COLO668 (cell line): ENCODE measurements around the gene ZNF764.
"Not testable (repeated sequence)": the region's sequence is repeated elsewhere in the genome, so short reads cannot be mapped to it uniquely, and the experiment has no call there.

ENCODE experiments used
- DNase-seq: peaks from one replicate; lab custom pipeline; 2025; ENCODE audit not compliant: unreplicated experiment; lab: John Stamatoyannopoulos, UW

Gene ZNF764

DNA sequence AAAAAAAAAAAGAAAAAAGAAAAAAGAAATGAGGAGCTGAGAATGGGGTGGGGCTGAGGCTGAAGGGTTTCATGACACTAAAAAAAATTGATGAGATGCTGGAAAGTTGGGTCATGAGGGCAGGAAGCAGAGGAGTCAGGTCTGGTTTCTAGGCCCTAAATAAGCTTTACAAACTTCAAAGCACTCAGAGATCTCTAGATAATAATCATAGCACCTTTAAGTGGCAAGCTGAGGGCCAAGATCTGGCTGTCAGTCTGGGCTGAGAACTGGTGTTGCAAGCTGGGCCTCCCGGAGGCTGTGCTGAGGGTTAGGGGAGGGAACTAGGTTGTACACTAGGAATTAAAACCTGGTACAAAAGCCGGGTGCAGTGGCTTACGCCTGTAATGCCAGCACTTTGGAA lies 6.4 kb downstream of the ZNF764 start:
- no peak for DNase-seq

DNA sequence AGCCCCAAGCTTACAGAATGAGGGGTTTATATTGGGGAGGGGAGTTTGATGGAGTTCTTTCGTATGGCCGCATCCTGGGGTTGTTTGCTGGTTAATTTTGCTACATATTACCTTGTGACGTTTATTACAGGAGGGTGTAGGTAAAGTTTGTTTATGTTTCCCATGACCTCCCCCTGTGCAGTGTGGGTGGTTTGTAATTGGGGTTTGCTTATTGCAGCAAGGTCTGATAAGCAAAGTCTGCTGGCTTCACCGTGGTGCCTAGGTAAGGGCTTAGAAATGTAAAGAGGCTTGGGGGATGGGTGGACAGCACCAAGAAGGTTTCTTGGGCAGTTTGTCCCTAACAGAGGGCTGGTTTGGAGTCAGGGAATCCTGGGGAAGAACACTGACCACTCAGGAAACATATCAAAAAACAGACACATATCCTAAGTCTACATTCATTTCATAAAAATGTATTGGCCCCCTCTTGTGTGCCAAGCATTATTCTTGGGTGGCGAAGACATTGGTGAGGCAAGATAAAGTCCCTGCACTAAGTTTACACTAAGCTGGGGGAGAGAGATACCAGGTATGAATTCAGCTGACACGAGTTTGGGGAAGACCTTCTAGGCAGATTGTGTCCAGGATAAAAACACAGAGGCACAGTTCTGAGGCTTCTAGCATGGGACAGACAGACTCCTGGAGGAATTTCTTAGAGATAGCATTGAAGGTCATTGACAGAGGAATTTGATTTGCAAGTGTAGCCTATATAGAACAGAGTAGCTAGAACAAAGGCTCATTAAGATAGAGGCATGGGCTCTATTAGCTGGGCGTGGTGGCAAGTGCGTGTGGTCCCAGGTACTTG lies 9.5 kb downstream of the ZNF764 start:
- no peak for DNase-seq

- DNase-seq = no peak
These were observed 12.1 kb downstream of the ZNF764 start for GRCh38 chr16:30546115-30546514.

GRCh38 chr16:30543067-30543466 lies 15.1 kb downstream of the ZNF764 start:
- no peak for DNase-seq

DNA sequence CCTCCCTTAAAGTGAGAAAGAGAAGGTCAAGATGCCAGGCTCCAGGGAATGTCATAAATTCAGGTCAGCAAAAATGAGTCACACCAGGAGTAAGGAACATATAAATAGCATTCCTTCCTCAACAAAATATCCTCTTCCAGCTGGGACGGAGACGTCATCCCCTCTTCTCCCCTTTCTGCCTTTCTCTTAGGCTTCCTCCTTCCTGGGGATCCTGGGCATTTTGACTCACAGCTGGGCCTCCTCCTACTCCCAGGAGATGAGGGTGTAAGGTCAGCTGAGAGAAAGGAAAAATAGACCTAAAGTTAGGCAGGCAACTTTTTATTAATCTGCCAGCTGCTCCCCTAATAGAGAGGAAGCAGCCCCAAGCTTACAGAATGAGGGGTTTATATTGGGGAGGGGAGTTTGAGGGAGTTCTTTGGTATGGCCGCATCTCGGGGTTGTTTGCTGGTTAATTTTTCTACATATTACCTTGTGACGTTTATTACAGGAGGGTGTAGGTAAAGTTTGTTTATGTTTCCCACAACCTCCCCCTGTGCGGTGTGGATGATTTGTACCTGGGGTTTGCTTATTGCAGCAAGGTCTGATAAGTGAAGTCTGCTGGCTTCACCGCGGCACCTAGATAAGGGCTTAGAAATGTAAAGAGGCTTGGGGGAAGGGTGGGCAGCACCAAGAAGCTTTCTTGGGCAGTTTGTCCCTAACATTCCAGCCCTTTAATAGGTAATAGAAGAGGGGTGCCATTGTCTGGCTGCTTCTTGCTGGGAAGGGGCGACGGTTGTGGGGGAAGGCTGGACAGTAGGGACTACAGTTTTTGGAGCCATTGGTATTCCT lies 16.5 kb downstream of the ZNF764 start:
- no peak for DNase-seq

GRCh38 chr16:30540916-30541464 lies 17.2 kb downstream of the ZNF764 start:
- DNase-seq = not testable (repeated sequence)

- DNase-seq = not testable (repeated sequence)
These were observed 18.1 kb downstream of the ZNF764 start for GRCh38 chr16:30539986-30540526.

- DNase-seq = no peak
These were observed 18.9 kb downstream of the ZNF764 start for GRCh38 chr16:30539000-30539964.

GRCh38 chr16:30536391-30537024 lies 21.7 kb downstream of the ZNF764 start:
- not testable (repeated sequence) for DNase-seq

- peak; percentile 81 for DNase-seq
These were observed 22.4 kb downstream of the ZNF764 start for GRCh38 chr16:30535777-30536190.

DNA sequence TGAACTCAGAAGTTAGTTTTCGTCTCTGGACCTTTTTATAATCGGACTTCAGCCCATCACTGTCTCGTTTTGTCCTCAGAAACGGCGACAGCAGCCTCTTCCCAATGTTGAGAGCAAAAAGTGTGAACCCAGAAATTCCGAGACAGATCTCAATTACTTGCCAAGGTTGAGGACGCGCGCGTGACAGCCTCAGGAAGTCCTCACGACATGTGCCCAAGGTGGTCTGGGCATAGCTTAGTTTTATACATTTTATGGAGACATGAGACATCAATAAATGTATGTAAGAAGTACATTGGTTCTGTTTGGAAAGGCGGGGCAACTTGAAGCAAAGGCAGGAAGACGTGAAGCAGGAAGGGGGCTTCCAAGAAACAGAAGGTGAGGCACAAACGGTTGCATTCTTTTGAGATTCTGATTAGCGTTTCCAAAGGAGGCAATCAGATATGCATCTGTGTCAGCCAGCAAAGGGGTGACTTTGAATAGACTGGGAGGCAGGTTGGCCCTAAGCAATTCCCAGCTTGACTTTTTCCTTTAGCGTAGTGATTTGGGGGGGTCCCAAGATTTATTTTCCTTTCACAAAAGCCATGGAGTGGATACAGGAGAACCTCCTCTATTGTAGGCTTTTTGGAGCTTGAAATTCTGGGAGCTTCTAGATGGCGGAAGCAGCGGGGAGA lies 22.9 kb downstream of the ZNF764 start:
- DNase-seq = no peak

- peak; percentile 93 for DNase-seq
These were observed 23.6 kb downstream of the ZNF764 start, which contains the start of gene ZNF747 for GRCh38 chr16:30534368-30535105. TSS of gene ZNF747 (minus strand) at chr16:30534858. CDS start at chr16:30534679, 179 bp downstream.

- DNase-seq = peak; percentile 39
These were observed 24.3 kb downstream of the ZNF764 start for GRCh38 chr16:30533748-30534367.

- peak; percentile 40 for DNase-seq
These were observed 25.0 kb downstream of the ZNF764 start for GRCh38 chr16:30533146-30533522.

DNA sequence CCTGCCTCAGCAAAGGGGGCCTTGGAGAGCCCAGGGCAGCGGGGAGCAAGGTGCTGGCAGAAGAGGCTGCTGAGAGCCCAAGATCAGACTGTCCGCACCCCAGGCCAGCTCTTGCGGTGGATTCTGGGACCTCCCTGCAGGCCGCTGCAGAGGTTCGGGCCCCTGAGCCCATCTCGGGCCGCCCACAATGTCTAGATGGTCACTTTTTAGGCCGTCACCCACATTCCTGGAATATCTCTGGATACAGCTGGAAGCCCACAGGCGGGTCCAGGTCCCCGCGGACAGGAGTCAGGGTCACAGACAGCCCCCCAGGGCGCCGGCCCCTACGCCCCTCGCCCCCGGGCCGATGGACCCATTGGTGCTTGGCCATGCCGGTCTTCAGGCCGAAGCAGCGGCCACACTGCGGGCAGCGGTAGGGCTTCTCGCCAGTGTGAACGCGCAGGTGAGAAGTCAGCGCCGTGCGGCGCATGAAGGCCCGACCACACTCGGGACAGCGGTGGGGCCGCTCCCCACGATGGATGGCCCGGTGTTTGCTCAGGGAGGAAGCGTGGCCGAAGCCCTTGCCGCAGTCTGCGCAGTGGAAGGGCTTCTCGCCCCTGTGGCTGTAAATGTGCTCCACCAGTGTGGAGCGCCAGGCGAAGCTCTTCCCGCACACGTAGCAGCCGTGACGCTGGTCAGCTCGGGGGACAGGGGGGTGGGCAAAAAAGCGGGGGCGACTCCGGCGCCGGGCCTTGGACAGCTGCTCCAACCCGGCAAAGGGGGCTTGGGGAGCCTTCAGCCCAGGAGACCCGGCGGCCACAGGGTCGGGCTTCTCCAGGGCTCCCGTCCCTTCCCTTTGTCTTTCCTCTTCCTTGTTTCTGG lies 25.7 kb downstream of the ZNF764 start:
- no peak for DNase-seq

GRCh38 chr16:30530163-30531037 lies 27.8 kb downstream of the ZNF764 start:
- no peak for DNase-seq
